ENCODE results near the gene B4GALNT2. TPM values are rescaled to one million over a fixed set of nuclear protein-coding genes. Genes with fewer than 3 reads are reported as not detected.

Gene B4GALNT2
- total and polyA plus RNA-seq, 2 donors from 2014 or later, result 1.3 to 4.3 TPM

DNA sequence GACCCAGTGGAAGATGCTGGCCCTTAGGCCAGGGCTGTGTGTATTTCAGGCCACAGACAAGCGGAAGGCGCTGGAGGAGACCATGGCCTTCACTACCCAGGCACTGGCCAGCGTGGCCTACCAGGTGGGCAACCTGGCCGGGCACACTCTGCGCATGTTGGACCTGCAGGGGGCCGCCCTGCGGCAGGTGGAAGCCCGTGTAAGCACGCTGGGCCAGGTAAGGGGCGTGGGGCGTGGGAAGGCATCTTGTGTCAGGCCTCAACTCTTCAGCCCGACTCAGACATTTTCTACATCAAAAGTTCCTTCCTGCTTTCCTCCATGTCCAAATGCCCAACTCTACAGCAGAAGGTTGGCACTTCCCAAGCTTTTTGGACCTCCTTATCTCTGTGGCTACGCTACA is 83.9 kb downstream of the B4GALNT2 start:
- H3K36me3 ChIP-seq (ENCODE audit: control insufficient read depth in 2 of 3, insufficient read depth in 3 of 3, low read length in 3 of 3), result no peaks in the 10 kb centered on the region
- H3K4me1 ChIP-seq (ENCODE audit: control insufficient read depth in 2 of 3, insufficient read depth in 2 of 3, low read depth in 1 of 3, low read length in 3 of 3), result peaks cover 0 to 14% (median 0%) of the 10 kb centered on the region in 3 donors
- peak overlapping the region; percentile 30 to 43 for H3K27ac ChIP-seq (ENCODE audit: low read depth in 2 of 2, low read length in 2 of 2)
- no peaks in the 10 kb centered on the region for H3K9me3 ChIP-seq (ENCODE audit: control insufficient read depth in 2 of 3, insufficient read depth in 1 of 3, low read length in 3 of 3)
- no peak overlapping the region for H3K9ac ChIP-seq (ENCODE audit: low read length in 3 of 3)
- H3K27me3 ChIP-seq (ENCODE audit: control insufficient read depth, insufficient read depth, low read length), result no peaks in the 10 kb centered on the region
- H3K4me3 ChIP-seq (ENCODE audit: low read length in 3 of 3), result no peak overlapping the region
- intact Hi-C loops (cut with DNase I), result no loop called here
- no peak for FAIRE-seq
- TF ChIP-seq, protein P1, sequence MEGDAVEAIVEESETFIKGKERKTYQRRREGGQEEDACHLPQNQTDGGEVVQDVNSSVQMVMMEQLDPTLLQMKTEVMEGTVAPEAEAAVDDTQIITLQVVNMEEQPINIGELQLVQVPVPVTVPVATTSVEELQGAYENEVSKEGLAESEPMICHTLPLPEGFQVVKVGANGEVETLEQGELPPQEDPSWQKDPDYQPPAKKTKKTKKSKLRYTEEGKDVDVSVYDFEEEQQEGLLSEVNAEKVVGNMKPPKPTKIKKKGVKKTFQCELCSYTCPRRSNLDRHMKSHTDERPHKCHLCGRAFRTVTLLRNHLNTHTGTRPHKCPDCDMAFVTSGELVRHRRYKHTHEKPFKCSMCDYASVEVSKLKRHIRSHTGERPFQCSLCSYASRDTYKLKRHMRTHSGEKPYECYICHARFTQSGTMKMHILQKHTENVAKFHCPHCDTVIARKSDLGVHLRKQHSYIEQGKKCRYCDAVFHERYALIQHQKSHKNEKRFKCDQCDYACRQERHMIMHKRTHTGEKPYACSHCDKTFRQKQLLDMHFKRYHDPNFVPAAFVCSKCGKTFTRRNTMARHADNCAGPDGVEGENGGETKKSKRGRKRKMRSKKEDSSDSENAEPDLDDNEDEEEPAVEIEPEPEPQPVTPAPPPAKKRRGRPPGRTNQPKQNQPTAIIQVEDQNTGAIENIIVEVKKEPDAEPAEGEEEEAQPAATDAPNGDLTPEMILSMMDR (IDR thresholded peaks at IDR 0.05; ENCODE audit: borderline replicate concordance, extremely low read depth, insufficient read depth), result no peak
- DNase-seq, result no peak

GRCh38 chr17:49216953-49217650 is 84.5 kb downstream of the B4GALNT2 start:
- H3K9me3 ChIP-seq (ENCODE audit: control insufficient read depth in 2 of 3, insufficient read depth in 1 of 3, low read length in 3 of 3), result no peaks in the 10 kb centered on the region
- TF ChIP-seq, protein P1 (IDR thresholded peaks at IDR 0.05; ENCODE audit: borderline replicate concordance, extremely low read depth, insufficient read depth), result no peak
- no peak overlapping the region for H3K9ac ChIP-seq (ENCODE audit: low read length in 3 of 3)
- H3K4me3 ChIP-seq (ENCODE audit: low read length in 3 of 3), result no peak overlapping the region
- DNase-seq, result peak in 2 of 5 donors; percentile 50 to 74
- H3K27ac ChIP-seq (ENCODE audit: low read depth in 2 of 2, low read length in 2 of 2), result no peak overlapping the region
- intact Hi-C loops (cut with DNase I), result no loop called here
- H3K4me1 ChIP-seq (ENCODE audit: control insufficient read depth in 2 of 3, insufficient read depth in 2 of 3, low read depth in 1 of 3, low read length in 3 of 3), result peaks cover 0 to 14% (median 0%) of the 10 kb centered on the region in 3 donors
- no peak for FAIRE-seq
- H3K27me3 ChIP-seq (ENCODE audit: control insufficient read depth, insufficient read depth, low read length), result no peaks in the 10 kb centered on the region
- no peaks in the 10 kb centered on the region for H3K36me3 ChIP-seq (ENCODE audit: control insufficient read depth in 2 of 3, insufficient read depth in 3 of 3, low read length in 3 of 3)

GRCh38 chr17:49217651-49218413 is 85.3 kb downstream of the B4GALNT2 start:
- H3K27me3 ChIP-seq (ENCODE audit: control insufficient read depth, insufficient read depth, low read length), result peaks cover 1% of the 10 kb centered on the region
- H3K27ac ChIP-seq (ENCODE audit: low read depth in 2 of 2, low read length in 2 of 2), result no peak overlapping the region
- no peaks in the 10 kb centered on the region for H3K36me3 ChIP-seq (ENCODE audit: control insufficient read depth in 2 of 3, insufficient read depth in 3 of 3, low read length in 3 of 3)
- peaks cover 0 to 10% (median 0%) of the 10 kb centered on the region in 3 donors for H3K4me1 ChIP-seq (ENCODE audit: control insufficient read depth in 2 of 3, insufficient read depth in 2 of 3, low read depth in 1 of 3, low read length in 3 of 3)
- H3K9me3 ChIP-seq (ENCODE audit: control insufficient read depth in 2 of 3, insufficient read depth in 1 of 3, low read length in 3 of 3), result no peaks in the 10 kb centered on the region
- DNase-seq (peak in 1 of 5 donors; percentile 71), FAIRE-seq (no peak)
- H3K9ac ChIP-seq (ENCODE audit: low read length in 3 of 3), result no peak overlapping the region
- H3K4me3 ChIP-seq (ENCODE audit: low read length in 3 of 3), result no peak overlapping the region
- intact Hi-C loops (cut with DNase I), result no loop called here
- TF ChIP-seq, protein P1 (IDR thresholded peaks at IDR 0.05; ENCODE audit: borderline replicate concordance, extremely low read depth, insufficient read depth), result no peak

Measured in kidney (tissue), 14 donors.